IPS DF 4.7 (cell line): ENCODE results near the gene MALRD1.

ENCODE experiments used
- DNase-seq: peaks from one replicate; pipeline ENCODE4 v3.0.0-alpha.2; 2013; ENCODE audit warnings: low spot score; ENCODE audit errors: extremely low read depth

MALRD1 gene

GRCh38 chr10:19347621-19348020 is 299.0 kb downstream of the MALRD1 start:
- peak; percentile 7 for DNase-seq

- DNase-seq, result no peak
Observed at GRCh38 chr10:19367176-19367575, 318.6 kb downstream of the MALRD1 start.

- DNase-seq, result no peak
Observed at GRCh38 chr10:19373988-19374387, 325.4 kb downstream of the MALRD1 start.

GRCh38 chr10:19385846-19386450 is 337.3 kb downstream of the MALRD1 start:
- no peak for DNase-seq

- DNase-seq, result no peak
Observed at GRCh38 chr10:19408924-19409323, 360.3 kb downstream of the MALRD1 start.

GRCh38 chr10:19411119-19411518 is 362.5 kb downstream of the MALRD1 start:
- DNase-seq, result no peak

GRCh38 chr10:19412531-19412930 is 363.9 kb downstream of the MALRD1 start:
- DNase-seq, result no peak

- DNase-seq, result no peak
Observed at GRCh38 chr10:19416164-19416563, 367.6 kb downstream of the MALRD1 start.

- DNase-seq, result no peak
Observed at GRCh38 chr10:19417740-19418139, 369.1 kb downstream of the MALRD1 start.

- no peak for DNase-seq
Observed at GRCh38 chr10:19421674-19422073, 373.1 kb downstream of the MALRD1 start.

GRCh38 chr10:19426034-19426433 is 377.4 kb downstream of the MALRD1 start:
- no peak for DNase-seq

GRCh38 chr10:19431622-19432351 is 383.2 kb downstream of the MALRD1 start:
- no peak for DNase-seq

GRCh38 chr10:19449860-19450259 is 401.3 kb downstream of the MALRD1 start:
- no peak for DNase-seq

- DNase-seq, result no peak
Observed at GRCh38 chr10:19451356-19451755, 402.8 kb downstream of the MALRD1 start.

GRCh38 chr10:19451937-19452336 is 403.3 kb downstream of the MALRD1 start:
- DNase-seq, result no peak

GRCh38 chr10:19453967-19454366 is 405.4 kb downstream of the MALRD1 start:
- no peak for DNase-seq

GRCh38 chr10:19461588-19461987 is 413.0 kb downstream of the MALRD1 start:
- no peak for DNase-seq

GRCh38 chr10:19466709-19467108 is 418.1 kb downstream of the MALRD1 start:
- no peak for DNase-seq

GRCh38 chr10:19468413-19468812 is 419.8 kb downstream of the MALRD1 start:
- no peak for DNase-seq

GRCh38 chr10:19469521-19469920 is 420.9 kb downstream of the MALRD1 start:
- DNase-seq, result no peak

- no peak for DNase-seq
Observed at GRCh38 chr10:19479854-19480253, 431.3 kb downstream of the MALRD1 start.

- no peak for DNase-seq
Observed at GRCh38 chr10:19480353-19480752, 431.8 kb downstream of the MALRD1 start.

- DNase-seq, result no peak
Observed at GRCh38 chr10:19483421-19483820, 434.8 kb downstream of the MALRD1 start.
